T-cell (primary cell): ENCODE data around the gene PACS2. TPM values are rescaled to one million over a fixed set of nuclear protein-coding genes. Genes with fewer than 3 reads are reported as not detected.

ENCODE experiments used
- ATAC-seq, 4 experiments: fragments of 200-7000 bp in 3 of 4; fragments of 150-1000 bp in 1 of 4; cut with Tn5 transposase; replicated peaks in 1 of 4; 1 replicate in 3 of 4; 2 replicates in 1 of 4; pipeline ENCODE4 v1.10.0; 2021; ENCODE audit warnings: moderate library complexity in 3 of 4, mild to moderate bottlenecking in 2 of 4, moderate number of reproducible peaks in 1 of 4
- CTCF ChIA-PET, 2 donors: fragments of 300-600 bp; sonication (Branson Sonifier 250); formaldehyde crosslinking; loops; one replicate each; lab custom pipeline; 2022; ENCODE audit warnings: antibody characterized with exemption in 2 of 2; lab: Charles Lee
- POLR2A ChIA-PET, 2 donors: fragments of 300-600 bp; sonication (Branson Sonifier 250); formaldehyde crosslinking; loops; one replicate each; lab custom pipeline; 2022; ENCODE audit warnings: antibody characterized with exemption in 2 of 2; lab: Charles Lee
- DNase-seq, 35 experiments: peaks; one replicate each; pipeline versions ENCODE4 v3.0.0 to v3.0.0-alpha.2; 2013 to 2023
- H3K27ac ChIP-seq: one replicate; pipeline ENCODE4 v1.5.1; 2013; ENCODE audit warnings: low read length
- H3K27me3 ChIP-seq, 2 experiments: replicated peaks in 1 of 2; 1 replicate in 1 of 2; 2 replicates in 1 of 2; pipeline versions ENCODE4 v1.6.1 to v1.7.0; 2013; ENCODE audit warnings: low read length in 1 of 2, mixed read lengths in 1 of 2; ENCODE audit not compliant: control insufficient read depth in 2 of 2, insufficient read depth in 2 of 2; ENCODE audit errors: extremely low read depth in 1 of 2
- H3K36me3 ChIP-seq, 2 donors: 1 replicate in 1 of 2; 2 replicates in 1 of 2; pipeline versions ENCODE4 v1.6.1 to v1.7.0; 2013; ENCODE audit warnings: low read length in 1 of 2; ENCODE audit not compliant: control insufficient read depth in 2 of 2, insufficient read depth in 1 of 2; ENCODE audit errors: extremely low read depth in 1 of 2
- H3K4me1 ChIP-seq, 2 experiments: 1 replicate in 1 of 2; 2 replicates in 1 of 2; pipeline versions ENCODE4 v1.6.1 to v1.7.0; 2013; ENCODE audit warnings: low read length in 2 of 2, mixed read lengths in 1 of 2; ENCODE audit not compliant: insufficient read depth in 2 of 2, control insufficient read depth in 1 of 2; ENCODE audit errors: extremely low read depth in 1 of 2
- H3K4me3 ChIP-seq, 2 donors: 1 replicate in 1 of 2; 2 replicates in 1 of 2; pipeline versions ENCODE4 v1.5.1 to v1.7.0; 2013; ENCODE audit warnings: mild to moderate bottlenecking in 2 of 2, low read length in 1 of 2, moderate library complexity in 1 of 2; ENCODE audit not compliant: control insufficient read depth in 1 of 2; ENCODE audit errors: extremely low read depth in 1 of 2
- H3K9me3 ChIP-seq: 2 replicates; pipeline ENCODE4 v1.7.0; 2013
- H3K27ac Mint-ChIP-seq, 2 donors: one replicate each; pipeline ENCODE4 v1.8.0; 2020 to 2021; ENCODE audit warnings: mild to moderate bottlenecking in 2 of 2, mixed read lengths in 2 of 2
- H3K27me3 Mint-ChIP-seq, 2 donors: one replicate each; pipeline ENCODE4 v1.8.0; 2021 to 2022; ENCODE audit warnings: mixed read lengths in 2 of 2
- H3K36me3 Mint-ChIP-seq: one replicate; pipeline ENCODE4 v1.8.0; 2021; ENCODE audit warnings: mixed read lengths
- H3K4me1 Mint-ChIP-seq, 3 donors: one replicate each; pipeline ENCODE4 v1.8.0; 2020 to 2022; ENCODE audit warnings: mixed read lengths in 3 of 3, mild to moderate bottlenecking in 1 of 3
- H3K4me3 Mint-ChIP-seq, 3 donors: one replicate each; pipeline ENCODE4 v1.8.0; 2020 to 2022; ENCODE audit warnings: mild to moderate bottlenecking in 3 of 3, mixed read lengths in 3 of 3, moderate library complexity in 3 of 3
- H3K9me3 Mint-ChIP-seq, 3 donors: one replicate each; pipeline ENCODE4 v1.8.0; 2020 to 2022; ENCODE audit warnings: mixed read lengths in 3 of 3
- WGBS: methylation state at CpG from one replicate; pipeline ENCODE4 v1.1.5; 2013; ENCODE audit warnings: missing lambda C conversion rate; ENCODE audit not compliant: insufficient coverage; 5-methylcytosine and 5-hydroxymethylcytosine counted together
- total RNA-seq, 35 experiments: library from RNA in 6 of 35; stranded (reverse) in 6 of 35; fragments of 120-200 nt in 1 of 35; gene quantifications; one replicate each; pipeline versions ENCODE4 v1.2.1 to v1.2.4 and lab custom pipeline; 2013 to 2026

Gene PACS2
- total RNA-seq, 5 donors from 2014 or later (not counting 1 experiment from before 2014, with no cell fraction given), result 70.9 to 86.9 (median 78.0) TPM

DNA sequence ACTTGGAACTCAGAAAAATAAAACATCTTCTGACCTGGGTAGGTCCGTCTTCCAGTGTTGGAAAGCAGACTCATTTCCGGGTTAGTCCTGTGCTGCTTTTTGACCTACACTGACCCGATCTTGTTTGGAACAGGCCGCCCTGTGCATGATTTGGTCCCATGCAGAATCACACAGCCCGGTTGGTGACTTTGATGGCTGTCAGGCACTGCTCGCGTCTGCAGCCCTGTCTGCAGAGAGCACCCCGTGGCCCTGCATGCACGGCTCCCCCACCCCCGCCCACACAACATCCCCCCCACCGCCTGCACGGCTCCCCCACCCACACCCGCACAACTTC lies 31.6 kb downstream of the PACS2 start:
- Mint-ChIP-seq H3K36me3 (peaks cover 6% of the 10 kb centered on the region), H3K9me3 (peaks cover 0 to 5% (median 0%) of the 10 kb centered on the region in 3 donors), H3K27me3 (no peaks in the 10 kb centered on the region), H3K4me3 (no peak overlapping the region), H3K4me1 (peaks cover under 1 to 4% (median 2%) of the 10 kb centered on the region in 3 donors), H3K27ac (no peak overlapping the region)
- WGBS, result 100% methylated on average over 3 of the region's 13 CpGs
- no peak for ATAC-seq
- Histone ChIP-seq H3K27me3 (no peaks in the 10 kb centered on the region), H3K4me3 (no peak overlapping the region), H3K27ac (no peak overlapping the region), H3K4me1 (no peaks in the 10 kb centered on the region), H3K9me3 (no peaks in the 10 kb centered on the region), H3K36me3 (peaks cover 0 to 10% of the 10 kb centered on the region in 2 donors)
- ChIA-PET POLR2A (no interaction called here), CTCF (no interaction called here)
- DNase-seq, result no peak

DNA sequence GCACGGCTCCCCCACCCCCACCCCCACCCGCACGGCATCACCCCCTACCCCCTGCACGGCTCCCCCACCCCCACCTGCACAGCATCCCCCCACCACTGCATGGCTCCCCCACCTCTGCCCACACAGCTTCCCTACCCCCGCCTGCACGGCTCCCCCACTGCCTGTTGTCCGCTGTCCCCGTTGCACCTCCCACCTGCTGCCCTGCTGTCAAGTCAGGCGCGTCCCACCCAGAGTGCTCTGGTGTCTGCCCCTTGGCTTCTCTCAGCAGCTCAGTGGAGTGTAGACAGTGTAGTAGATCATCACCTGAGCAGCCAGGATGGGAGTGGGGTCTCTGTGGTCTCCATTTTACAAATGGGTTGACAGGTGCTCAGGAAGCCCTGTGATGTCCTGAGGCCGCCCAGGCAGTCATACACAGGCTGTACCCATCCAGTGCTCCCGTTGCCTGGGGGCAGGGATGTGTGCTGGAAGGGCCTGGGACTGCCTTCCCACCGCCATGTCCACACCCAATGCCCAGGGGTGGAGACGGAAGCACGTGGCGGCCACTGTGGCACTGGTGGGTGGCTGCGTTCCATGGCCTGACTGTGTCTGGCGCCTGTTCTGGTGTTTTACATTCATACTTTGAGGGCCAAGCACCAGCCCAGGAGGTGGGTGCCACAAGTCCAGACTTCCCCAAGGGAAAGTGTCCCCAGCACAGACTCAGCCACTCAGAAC lies 32.5 kb downstream of the PACS2 start:
- Mint-ChIP-seq H3K27ac (no peak overlapping the region), H3K4me3 (no peak overlapping the region), H3K9me3 (peaks cover 0 to 5% (median 0%) of the 10 kb centered on the region in 3 donors), H3K36me3 (peaks cover 6% of the 10 kb centered on the region), H3K4me1 (peaks cover 0 to 3% (median 1%) of the 10 kb centered on the region in 3 donors), H3K27me3 (no peaks in the 10 kb centered on the region)
- ATAC-seq (no peak), DNase-seq (no peak)
- ChIA-PET CTCF (interaction anchor here in 1 of 2 donors (1.0 kb wide), 1 partner anchor 256 kb away, joined by 4 read pairs; no protein-coding TSS in a partner anchor), POLR2A (no interaction called here)
- 96% methylated on average over 5 of the region's 18 CpGs for WGBS
- Histone ChIP-seq H3K4me3 (no peak overlapping the region), H3K36me3 (peaks cover 0 to 10% of the 10 kb centered on the region in 2 donors), H3K9me3 (no peaks in the 10 kb centered on the region), H3K27me3 (no peaks in the 10 kb centered on the region), H3K27ac (no peak overlapping the region), H3K4me1 (peaks cover 0 to 4% of the 10 kb centered on the region in 2 experiments)

GRCh38 chr14:105347587-105347968 lies 33.0 kb downstream of the PACS2 start:
- no peak overlapping the region for H3K4me3 Mint-ChIP-seq
- no peaks in the 10 kb centered on the region for H3K27me3 Mint-ChIP-seq
- no peak overlapping the region for H3K27ac Mint-ChIP-seq

GRCh38 chr14:105348169-105348944 lies 33.8 kb downstream of the PACS2 start:
- H3K27ac Mint-ChIP-seq, result no peak overlapping the region
- 78% methylated on average over 23 of the region's 26 CpGs for WGBS
- no peaks in the 10 kb centered on the region for H3K27me3 Mint-ChIP-seq
- DNase-seq (no peak), ATAC-seq (no peak)
- Histone ChIP-seq H3K27ac (no peak overlapping the region), H3K27me3 (no peaks in the 10 kb centered on the region), H3K9me3 (no peaks in the 10 kb centered on the region), H3K4me3 (no peak overlapping the region), H3K36me3 (peaks cover 0 to 10% of the 10 kb centered on the region in 2 donors), H3K4me1 (peaks cover 0 to 5% of the 10 kb centered on the region in 2 experiments)
- CTCF ChIA-PET, result interaction anchor here in 1 of 2 donors (1.0 kb wide), 1 partner anchor 258 kb away, joined by 4 read pairs; no protein-coding TSS in a partner anchor
- POLR2A ChIA-PET, result no interaction called here
- peaks cover 0 to 5% (median 0%) of the 10 kb centered on the region in 3 donors for H3K9me3 Mint-ChIP-seq
- peaks cover 3% of the 10 kb centered on the region for H3K36me3 Mint-ChIP-seq
- peaks cover 0 to 3% (median 3%) of the 10 kb centered on the region in 3 donors for H3K4me1 Mint-ChIP-seq
- H3K4me3 Mint-ChIP-seq, result no peak overlapping the region

More at GRCh38 chr14:105347587-105347968, 33.0 kb downstream of the PACS2 start:
- ChIA-PET CTCF (interaction anchor here in 1 of 2 donors (1.0 kb wide), 1 partner anchor 257 kb away, joined by 4 read pairs; no protein-coding TSS in a partner anchor), POLR2A (no interaction called here)
- WGBS, result 77% methylated on average over 3 of the region's 8 CpGs
- H3K36me3 ChIP-seq, result peaks cover 0 to 10% of the 10 kb centered on the region in 2 donors
- no peak for DNase-seq
- no peak overlapping the region for H3K4me3 ChIP-seq
- Mint-ChIP-seq H3K36me3 (peaks cover 6% of the 10 kb centered on the region), H3K4me1 (peaks cover 0 to 5% (median 3%) of the 10 kb centered on the region in 3 donors), H3K9me3 (peaks cover 0 to 5% (median 0%) of the 10 kb centered on the region in 3 donors)
- no peaks in the 10 kb centered on the region for H3K9me3 ChIP-seq
- no peaks in the 10 kb centered on the region for H3K27me3 ChIP-seq
- H3K27ac ChIP-seq, result no peak overlapping the region
- ATAC-seq, result no peak
- H3K4me1 ChIP-seq, result peaks cover 0 to 5% of the 10 kb centered on the region in 2 experiments

DNA sequence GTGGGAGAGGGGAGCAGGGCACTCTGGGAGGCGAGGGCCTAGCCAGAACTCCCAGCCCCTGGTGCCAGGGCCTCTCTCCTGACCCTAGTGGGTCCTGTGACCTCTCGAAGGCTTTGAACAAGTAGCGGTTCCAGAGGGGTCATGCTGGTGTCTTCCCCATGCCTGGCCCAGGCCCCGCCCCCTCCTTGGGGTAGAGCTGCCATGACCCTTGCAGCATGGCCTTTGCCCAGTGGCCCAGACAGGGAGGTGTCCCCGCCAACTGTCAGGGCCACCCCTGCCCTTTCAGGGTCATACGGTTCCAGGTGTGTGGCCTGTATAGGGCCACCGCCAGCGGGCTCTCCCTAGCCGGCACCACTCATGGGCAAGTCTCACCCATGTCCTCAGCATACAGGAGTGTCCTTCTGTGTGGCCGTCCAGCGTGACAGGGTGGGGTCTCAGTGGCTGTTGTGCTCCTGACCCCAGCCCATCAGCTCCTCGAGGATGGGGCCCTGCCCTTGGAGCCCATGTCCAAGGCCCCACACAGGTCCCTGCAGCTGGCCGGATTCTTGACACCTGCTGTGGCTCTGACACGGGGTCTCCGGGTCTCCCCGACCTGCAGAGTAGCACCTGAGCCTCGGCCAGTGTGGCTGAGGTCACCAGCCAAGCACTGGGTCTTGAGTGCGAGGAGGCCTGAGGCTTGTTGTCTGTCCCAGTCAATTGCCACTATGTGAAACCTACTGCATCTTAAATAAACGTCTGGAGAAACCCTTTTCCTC lies 34.6 kb downstream of the PACS2 start:
- peaks cover 0 to 5% (median 0%) of the 10 kb centered on the region in 3 donors for H3K9me3 Mint-ChIP-seq
- H3K27ac Mint-ChIP-seq, result no peak overlapping the region
- H3K36me3 Mint-ChIP-seq, result peaks cover 3% of the 10 kb centered on the region
- DNase-seq, result no peak
- H3K4me1 Mint-ChIP-seq, result peaks cover 0 to 3% (median 3%) of the 10 kb centered on the region in 3 donors
- Histone ChIP-seq H3K36me3 (peaks cover 0 to 10% of the 10 kb centered on the region in 2 donors), H3K27ac (no peak overlapping the region), H3K4me1 (peaks cover 0 to 5% of the 10 kb centered on the region in 2 experiments), H3K4me3 (no peak overlapping the region), H3K27me3 (no peaks in the 10 kb centered on the region), H3K9me3 (no peaks in the 10 kb centered on the region)
- no peak overlapping the region for H3K4me3 Mint-ChIP-seq
- POLR2A ChIA-PET, result interaction anchor here in 1 of 2 donors (0.6 kb wide), 1 partner anchor 154 kb away, joined by 5 read pairs; no protein-coding TSS in a partner anchor
- CTCF ChIA-PET, result no interaction called here
- no peaks in the 10 kb centered on the region for H3K27me3 Mint-ChIP-seq
- 90% methylated on average over 19 of the region's 19 CpGs for WGBS
- no peak for ATAC-seq

GRCh38 chr14:105349992-105350391 lies 35.4 kb downstream of the PACS2 start:
- Histone ChIP-seq H3K4me3 (no peak overlapping the region), H3K36me3 (peaks cover 2 to 10% of the 10 kb centered on the region in 2 donors), H3K9me3 (no peaks in the 10 kb centered on the region), H3K4me1 (peaks cover 0 to 5% of the 10 kb centered on the region in 2 experiments), H3K27ac (no peak overlapping the region), H3K27me3 (no peaks in the 10 kb centered on the region)
- H3K9me3 Mint-ChIP-seq, result peaks cover 0 to 5% (median 0%) of the 10 kb centered on the region in 3 donors
- H3K4me1 Mint-ChIP-seq, result peaks cover 0 to 3% (median 3%) of the 10 kb centered on the region in 3 donors
- peaks cover 3% of the 10 kb centered on the region for H3K36me3 Mint-ChIP-seq
- H3K4me3 Mint-ChIP-seq, result no peak overlapping the region
- 87% methylated on average over 11 of the region's 11 CpGs for WGBS
- ATAC-seq, result no peak
- POLR2A ChIA-PET, result interaction anchor here in 1 of 2 donors (0.6 kb wide), 1 partner anchor 155 kb away, joined by 5 read pairs; no protein-coding TSS in a partner anchor
- H3K27me3 Mint-ChIP-seq, result no peaks in the 10 kb centered on the region
- CTCF ChIA-PET, result no interaction called here
- no peak overlapping the region for H3K27ac Mint-ChIP-seq
- DNase-seq, result no peak
